HCT116 (cell line): Measurements from ENCODE around the gene FAM131C.
"Not testable (repeated sequence)": the region's sequence is repeated elsewhere in the genome, so short reads cannot be mapped to it uniquely, and the experiment has no call there.

Source experiments
- ATF3 ChIP-seq: IDR thresholded peaks from 2 replicates; pipeline ENCODE4 v1.6.1; 2012
- CTCF ChIP-seq, 3 experiments: fragments of 200-600 bp in 1 of 3; sonication (generic) in 1 of 3; IDR thresholded peaks in 2 of 3; conservative IDR thresholded peaks in 1 of 3; 2 replicates each; pipeline ENCODE4 v1.5.1; 2012 to 2017; ENCODE audit warnings: low read depth in 2 of 3, low read length in 2 of 3, antibody characterized with exemption in 1 of 3, borderline replicate concordance in 1 of 3, control low read depth in 1 of 3, mild to moderate bottlenecking in 1 of 3, mixed read lengths in 1 of 3, mixed run types in 1 of 3, moderate library complexity in 1 of 3; ENCODE audit not compliant: insufficient read depth in 1 of 3
- SP1 ChIP-seq: IDR thresholded peaks from 2 replicates; pipeline ENCODE4 v1.6.1; 2012; ENCODE audit warnings: low read depth

GRCh38 chr1:16051949-16052348 is 21.5 kb downstream of the FAM131C start:
- TF ChIP-seq CTCF (IDR thresholded peaks at IDR 0.05 in 2 of 3, conservative IDR thresholded peaks at IDR 0.05 in 1 of 3; ENCODE audit: borderline replicate concordance in 1 of 3, insufficient read depth in 1 of 3, low read depth in 2 of 3, low read length in 2 of 3); SP1; ATF3: not testable (repeated sequence)
